T-cell (primary cell): ENCODE data around the gene ARGLU1. TPM values are rescaled to one million over a fixed set of nuclear protein-coding genes. Genes with fewer than 3 reads are reported as not detected.

Experiments used
- ATAC-seq, 4 experiments: fragments of 200-7000 bp in 3 of 4; fragments of 150-1000 bp in 1 of 4; cut with Tn5 transposase; replicated peaks in 1 of 4; 1 replicate in 3 of 4; 2 replicates in 1 of 4; pipeline ENCODE4 v1.10.0; 2021; ENCODE audit warnings: moderate library complexity in 3 of 4, mild to moderate bottlenecking in 2 of 4, moderate number of reproducible peaks in 1 of 4
- CTCF ChIA-PET, 2 donors: fragments of 300-600 bp; sonication (Branson Sonifier 250); formaldehyde crosslinking; loops; one replicate each; lab custom pipeline; 2022; ENCODE audit warnings: antibody characterized with exemption in 2 of 2; lab: Charles Lee
- POLR2A ChIA-PET, 2 donors: fragments of 300-600 bp; sonication (Branson Sonifier 250); formaldehyde crosslinking; loops; one replicate each; lab custom pipeline; 2022; ENCODE audit warnings: antibody characterized with exemption in 2 of 2; lab: Charles Lee
- DNase-seq, 35 experiments: peaks; one replicate each; pipeline versions ENCODE4 v3.0.0 to v3.0.0-alpha.2; 2013 to 2023
- H3K27ac ChIP-seq: one replicate; pipeline ENCODE4 v1.5.1; 2013; ENCODE audit warnings: low read length
- H3K27me3 ChIP-seq, 2 experiments: replicated peaks in 1 of 2; 1 replicate in 1 of 2; 2 replicates in 1 of 2; pipeline versions ENCODE4 v1.6.1 to v1.7.0; 2013; ENCODE audit warnings: low read length in 1 of 2, mixed read lengths in 1 of 2; ENCODE audit not compliant: control insufficient read depth in 2 of 2, insufficient read depth in 2 of 2; ENCODE audit errors: extremely low read depth in 1 of 2
- H3K36me3 ChIP-seq, 2 donors: 1 replicate in 1 of 2; 2 replicates in 1 of 2; pipeline versions ENCODE4 v1.6.1 to v1.7.0; 2013; ENCODE audit warnings: low read length in 1 of 2; ENCODE audit not compliant: control insufficient read depth in 2 of 2, insufficient read depth in 1 of 2; ENCODE audit errors: extremely low read depth in 1 of 2
- H3K4me1 ChIP-seq, 2 experiments: 1 replicate in 1 of 2; 2 replicates in 1 of 2; pipeline versions ENCODE4 v1.6.1 to v1.7.0; 2013; ENCODE audit warnings: low read length in 2 of 2, mixed read lengths in 1 of 2; ENCODE audit not compliant: insufficient read depth in 2 of 2, control insufficient read depth in 1 of 2; ENCODE audit errors: extremely low read depth in 1 of 2
- H3K4me3 ChIP-seq, 2 donors: 1 replicate in 1 of 2; 2 replicates in 1 of 2; pipeline versions ENCODE4 v1.5.1 to v1.7.0; 2013; ENCODE audit warnings: mild to moderate bottlenecking in 2 of 2, low read length in 1 of 2, moderate library complexity in 1 of 2; ENCODE audit not compliant: control insufficient read depth in 1 of 2; ENCODE audit errors: extremely low read depth in 1 of 2
- H3K9me3 ChIP-seq: 2 replicates; pipeline ENCODE4 v1.7.0; 2013
- H3K27ac Mint-ChIP-seq, 2 donors: one replicate each; pipeline ENCODE4 v1.8.0; 2020 to 2021; ENCODE audit warnings: mild to moderate bottlenecking in 2 of 2, mixed read lengths in 2 of 2
- H3K27me3 Mint-ChIP-seq, 2 donors: one replicate each; pipeline ENCODE4 v1.8.0; 2021 to 2022; ENCODE audit warnings: mixed read lengths in 2 of 2
- H3K36me3 Mint-ChIP-seq: one replicate; pipeline ENCODE4 v1.8.0; 2021; ENCODE audit warnings: mixed read lengths
- H3K4me1 Mint-ChIP-seq, 3 donors: one replicate each; pipeline ENCODE4 v1.8.0; 2020 to 2022; ENCODE audit warnings: mixed read lengths in 3 of 3, mild to moderate bottlenecking in 1 of 3
- H3K4me3 Mint-ChIP-seq, 3 donors: one replicate each; pipeline ENCODE4 v1.8.0; 2020 to 2022; ENCODE audit warnings: mild to moderate bottlenecking in 3 of 3, mixed read lengths in 3 of 3, moderate library complexity in 3 of 3
- H3K9me3 Mint-ChIP-seq, 3 donors: one replicate each; pipeline ENCODE4 v1.8.0; 2020 to 2022; ENCODE audit warnings: mixed read lengths in 3 of 3
- WGBS: methylation state at CpG from one replicate; pipeline ENCODE4 v1.1.5; 2013; ENCODE audit warnings: missing lambda C conversion rate; ENCODE audit not compliant: insufficient coverage; 5-methylcytosine and 5-hydroxymethylcytosine counted together
- total RNA-seq, 35 experiments: library from RNA in 6 of 35; stranded (reverse) in 6 of 35; fragments of 120-200 nt in 1 of 35; gene quantifications; one replicate each; pipeline versions ENCODE4 v1.2.1 to v1.2.4 and lab custom pipeline; 2013 to 2026

Gene ARGLU1
- total RNA-seq, 5 donors from 2014 or later (not counting 1 experiment from before 2014, with no cell fraction given) = 158 to 197 (median 184) TPM

DNA sequence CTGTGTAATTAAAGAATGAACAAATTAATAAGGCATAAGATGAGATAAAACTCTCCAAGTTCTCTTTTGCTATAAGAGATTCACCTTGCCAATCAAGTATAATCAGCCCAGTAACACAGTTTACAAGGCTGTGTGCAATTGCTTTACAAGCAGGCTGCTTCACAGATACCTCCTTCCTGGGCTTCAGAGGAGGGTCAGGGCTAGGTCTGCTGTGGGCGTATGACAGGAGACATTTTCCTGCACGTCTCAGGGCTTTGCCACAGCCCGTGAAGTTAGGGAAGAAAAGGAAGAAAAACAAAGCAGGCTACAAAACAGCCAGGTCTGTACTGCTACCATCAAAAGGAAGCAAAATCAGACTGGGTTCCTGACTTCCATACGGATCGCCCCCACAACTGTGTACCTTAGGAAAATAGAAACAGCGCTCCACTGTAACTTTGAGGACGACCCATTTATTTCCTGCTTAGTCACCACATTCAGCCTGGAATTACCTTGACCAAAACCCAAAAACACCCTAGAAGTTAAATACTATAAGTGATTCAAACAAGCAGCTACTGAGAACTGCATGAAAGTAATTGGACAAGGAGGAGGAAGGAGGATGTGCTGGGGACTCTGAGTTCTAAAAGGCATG, 44.9 kb downstream of the ARGLU1 start:
- Mint-ChIP-seq H3K27me3 (peaks cover 40 to 46% of the 10 kb centered on the region in 2 donors), H3K9me3 (no peaks in the 10 kb centered on the region), H3K27ac (no peak overlapping the region), H3K4me1 (no peaks in the 10 kb centered on the region), H3K4me3 (no peak overlapping the region), H3K36me3 (no peaks in the 10 kb centered on the region)
- Histone ChIP-seq H3K9me3 (no peaks in the 10 kb centered on the region), H3K36me3 (no peaks in the 10 kb centered on the region), H3K27me3 (peaks cover 0 to 12% of the 10 kb centered on the region in 2 experiments), H3K4me1 (no peaks in the 10 kb centered on the region), H3K4me3 (no peak overlapping the region), H3K27ac (no peak overlapping the region)
- ATAC-seq = no peak
- ChIA-PET POLR2A (no interaction called here), CTCF (no interaction called here)
- 78% methylated on average over 4 of the region's 7 CpGs for WGBS
- DNase-seq = no peak

DNA sequence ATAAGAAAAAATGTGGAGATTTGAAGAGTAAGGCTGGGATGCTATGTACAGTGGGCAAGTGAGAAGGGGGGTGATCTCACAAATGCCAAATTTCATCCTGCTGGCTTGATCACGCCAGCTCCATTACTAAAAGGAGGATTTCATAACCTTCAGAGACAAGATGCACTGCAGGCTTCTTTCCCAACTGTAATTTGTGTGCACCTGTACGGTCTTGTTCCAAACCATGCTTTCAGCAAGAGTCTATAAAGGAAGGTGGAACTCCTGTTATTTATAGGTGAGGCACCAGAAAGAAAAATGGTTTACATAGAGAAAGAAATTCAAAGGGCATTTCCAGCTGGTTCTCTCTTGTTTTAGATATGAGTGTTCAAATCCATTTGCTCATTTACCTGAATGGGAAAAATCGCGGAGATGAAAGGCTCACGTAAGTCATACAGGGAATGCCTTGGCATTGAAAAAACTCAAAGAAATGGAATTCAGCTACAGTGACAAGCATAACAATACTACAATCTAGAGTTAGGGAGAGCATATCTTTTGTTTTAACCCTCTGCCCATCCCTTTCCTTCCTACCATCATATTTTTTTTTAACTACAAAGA, 45.7 kb downstream of the ARGLU1 start:
- Histone ChIP-seq H3K27me3 (peaks cover 0 to 14% of the 10 kb centered on the region in 2 experiments), H3K36me3 (no peaks in the 10 kb centered on the region), H3K27ac (no peak overlapping the region), H3K9me3 (no peaks in the 10 kb centered on the region), H3K4me3 (no peak overlapping the region), H3K4me1 (no peaks in the 10 kb centered on the region)
- no peaks in the 10 kb centered on the region for H3K9me3 Mint-ChIP-seq
- ChIA-PET CTCF (interaction anchor here in 1 of 2 donors (1.2 kb wide), 1 partner anchor 13 kb away, joined by 3 read pairs; the partner anchor contains the start of gene EFNB2), POLR2A (no interaction called here)
- DNase-seq = no peak
- H3K27ac Mint-ChIP-seq = no peak overlapping the region
- H3K36me3 Mint-ChIP-seq = no peaks in the 10 kb centered on the region
- no peak overlapping the region for H3K4me3 Mint-ChIP-seq
- H3K4me1 Mint-ChIP-seq = no peaks in the 10 kb centered on the region
- WGBS = no CpG with 5 or more reads among the region's 5 CpGs
- peaks cover 42 to 46% of the 10 kb centered on the region in 2 donors for H3K27me3 Mint-ChIP-seq
- ATAC-seq = no peak

DNA sequence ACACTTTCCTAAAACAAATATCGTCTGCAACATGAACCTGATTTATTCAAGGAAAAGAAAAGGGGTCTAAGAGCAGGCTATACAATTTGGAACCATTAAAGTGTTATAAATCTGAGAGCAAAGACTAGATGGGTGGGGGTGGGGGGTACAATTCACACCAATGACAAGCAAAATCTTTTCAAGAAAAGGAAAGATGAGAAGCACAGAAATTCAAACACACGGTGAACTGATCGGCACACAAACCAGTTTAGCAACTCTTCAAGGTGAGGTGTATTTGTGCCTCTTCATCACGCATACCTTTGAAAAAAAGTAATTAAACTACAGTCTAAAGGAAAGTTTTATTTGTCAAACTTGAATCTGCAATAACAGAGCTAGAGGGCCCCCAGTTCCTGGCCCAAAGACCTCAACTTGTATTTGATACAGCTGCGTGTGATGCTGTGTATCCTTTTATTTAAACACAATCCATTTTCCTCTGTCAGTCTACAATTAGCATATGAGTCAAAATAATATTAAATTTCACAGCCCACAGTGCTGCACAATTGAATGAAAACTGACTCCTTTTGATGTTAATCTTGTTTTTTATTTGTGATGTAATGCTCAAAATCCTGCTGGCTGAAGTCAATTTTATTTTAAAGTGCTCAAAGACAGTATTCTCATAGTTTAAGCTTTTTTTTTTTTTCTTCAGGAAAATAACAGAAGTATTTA, 46.7 kb downstream of the ARGLU1 start:
- CTCF ChIA-PET = interaction anchor here in 1 of 2 donors (1.2 kb wide), 1 partner anchor 14 kb away, joined by 3 read pairs; the partner anchor contains the start of gene EFNB2
- POLR2A ChIA-PET = no interaction called here
- H3K27me3 Mint-ChIP-seq = peaks cover 42 to 43% of the 10 kb centered on the region in 2 donors
- H3K9me3 ChIP-seq = no peaks in the 10 kb centered on the region
- H3K4me3 ChIP-seq = no peak overlapping the region
- H3K27ac ChIP-seq = no peak overlapping the region
- no peaks in the 10 kb centered on the region for H3K9me3 Mint-ChIP-seq
- DNase-seq (no peak), ATAC-seq (no peak)
- H3K4me1 ChIP-seq = no peaks in the 10 kb centered on the region
- H3K4me1 Mint-ChIP-seq = no peaks in the 10 kb centered on the region
- H3K36me3 ChIP-seq = no peaks in the 10 kb centered on the region
- peaks cover 0 to 18% of the 10 kb centered on the region in 2 experiments for H3K27me3 ChIP-seq
- no peak overlapping the region for H3K4me3 Mint-ChIP-seq
- WGBS = no CpG with 5 or more reads among the region's 5 CpGs
- H3K27ac Mint-ChIP-seq = no peak overlapping the region
- no peaks in the 10 kb centered on the region for H3K36me3 Mint-ChIP-seq

DNA sequence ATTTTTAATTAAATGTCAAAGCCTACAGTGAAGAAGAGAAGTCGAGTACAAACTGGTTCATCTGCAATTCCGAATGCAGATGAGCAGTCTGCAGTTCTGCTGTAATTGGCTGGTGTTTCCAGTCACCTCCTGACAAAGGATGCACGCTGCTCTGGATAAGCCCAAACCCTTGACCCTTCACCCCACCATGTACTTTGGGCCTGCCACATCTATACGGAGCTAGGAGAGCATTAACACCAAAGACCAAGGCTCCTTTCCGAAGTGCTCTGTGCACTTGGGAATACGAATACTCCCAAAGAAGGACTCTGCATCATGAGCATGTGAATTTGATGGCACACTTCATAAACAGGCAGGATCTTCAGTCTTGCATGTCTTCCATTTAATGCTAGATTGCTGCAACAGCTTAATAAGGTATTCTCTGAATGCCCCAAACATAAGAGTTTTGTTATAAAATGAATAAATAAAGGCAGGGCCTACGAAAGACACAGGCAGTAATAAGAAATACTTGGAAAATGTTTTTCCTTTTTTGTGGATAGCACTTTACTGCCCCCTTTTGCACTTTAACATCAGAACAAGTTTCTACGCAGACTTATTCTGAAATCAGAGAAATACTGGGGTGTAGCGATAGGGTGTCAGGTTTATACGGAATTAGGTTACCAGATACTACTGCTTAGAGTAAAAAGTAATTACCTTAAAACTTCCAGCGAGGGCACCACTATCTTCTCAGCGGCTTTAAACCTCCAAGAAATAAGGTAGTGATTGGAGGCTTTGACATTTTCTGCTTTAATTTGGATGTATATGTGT, 47.5 kb downstream of the ARGLU1 start:
- H3K4me3 ChIP-seq = no peak overlapping the region
- H3K9me3 ChIP-seq = no peaks in the 10 kb centered on the region
- H3K4me1 ChIP-seq = no peaks in the 10 kb centered on the region
- H3K27me3 Mint-ChIP-seq = peaks cover 36 to 42% of the 10 kb centered on the region in 2 donors
- H3K4me3 Mint-ChIP-seq = no peak overlapping the region
- DNase-seq = no peak
- H3K27me3 ChIP-seq = peaks cover 0 to 15% of the 10 kb centered on the region in 2 experiments
- H3K27ac ChIP-seq = no peak overlapping the region
- H3K9me3 Mint-ChIP-seq = no peaks in the 10 kb centered on the region
- ATAC-seq = no peak
- WGBS = 71% methylated on average over 6 of the region's 12 CpGs
- ChIA-PET CTCF (interaction anchor here in 1 of 2 donors (0.6 kb wide), 1 partner anchor 18 kb away, joined by 3 read pairs; no protein-coding TSS in a partner anchor), POLR2A (no interaction called here)
- no peaks in the 10 kb centered on the region for H3K4me1 Mint-ChIP-seq
- no peaks in the 10 kb centered on the region for H3K36me3 ChIP-seq
- H3K36me3 Mint-ChIP-seq = no peaks in the 10 kb centered on the region
- no peak overlapping the region for H3K27ac Mint-ChIP-seq

DNA sequence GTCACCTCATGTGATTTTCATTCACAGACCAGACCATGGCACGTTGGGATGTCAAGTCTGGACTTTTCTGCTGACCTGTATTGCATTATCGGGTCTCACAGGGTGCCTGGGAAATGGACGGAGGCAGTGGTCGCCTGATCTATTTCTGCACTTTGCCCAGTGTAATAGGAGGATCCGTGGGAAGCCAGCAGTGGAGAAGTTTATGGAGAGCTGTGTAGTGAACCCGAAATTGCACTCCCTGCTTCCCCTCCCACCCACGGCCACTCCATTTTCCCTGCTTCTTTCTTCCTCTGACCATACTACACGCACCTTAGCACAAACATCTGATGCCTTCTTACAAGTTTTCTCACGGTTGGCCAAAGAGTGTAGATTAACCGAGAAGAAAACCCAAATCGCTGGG, 49.4 kb downstream of the ARGLU1 start:
- Mint-ChIP-seq H3K4me1 (no peaks in the 10 kb centered on the region), H3K4me3 (no peak overlapping the region), H3K27me3 (peaks cover 40 to 43% of the 10 kb centered on the region in 2 donors), H3K27ac (no peak overlapping the region), H3K36me3 (no peaks in the 10 kb centered on the region), H3K9me3 (no peaks in the 10 kb centered on the region)
- CTCF ChIA-PET = no interaction called here
- no peak for DNase-seq
- WGBS = 84% methylated on average over 6 of the region's 11 CpGs
- H3K4me1 ChIP-seq = no peaks in the 10 kb centered on the region
- no peaks in the 10 kb centered on the region for H3K36me3 ChIP-seq
- no peaks in the 10 kb centered on the region for H3K9me3 ChIP-seq
- POLR2A ChIA-PET = no interaction called here
- H3K4me3 ChIP-seq = no peak overlapping the region
- H3K27ac ChIP-seq = no peak overlapping the region
- peaks cover 0 to 14% of the 10 kb centered on the region in 2 experiments for H3K27me3 ChIP-seq
- no peak for ATAC-seq
